ENCODE measurements around the gene SIPA1L3.

The SIPA1L3 gene

DNA sequence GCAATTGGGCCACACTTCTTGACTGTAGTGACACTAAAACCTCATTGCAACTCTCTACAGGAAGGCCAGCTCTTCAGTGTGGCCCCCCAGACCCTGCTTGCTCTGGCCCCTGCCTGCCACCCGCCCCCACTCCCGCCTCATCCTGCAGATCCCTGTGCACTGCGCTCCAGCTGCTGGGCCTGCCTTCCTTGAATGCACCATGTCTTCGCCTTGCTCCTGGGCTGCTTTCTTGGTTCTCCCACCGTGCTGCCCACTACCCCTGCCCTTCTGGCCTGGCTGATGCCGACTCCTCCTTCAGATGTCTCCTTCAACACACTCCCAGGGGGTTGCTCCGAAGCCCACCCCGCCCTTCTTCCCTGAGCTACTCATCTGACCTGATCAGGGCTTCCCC, 98.2 kb downstream of the SIPA1L3 start:
- DNase-seq (ENCODE audit: low read depth): no peak
- no peak overlapping the region for H3K4me3 ChIP-seq (ENCODE audit: low read depth, low read length)
- TF ChIP-seq POLR2A (IDR thresholded peaks at IDR 0.05; ENCODE audit: extremely low read depth, insufficient read length) (no peak), MYC (IDR thresholded peaks at IDR 0.05; ENCODE audit: low read depth, low read length) (no peak)
- TF ChIP-seq, protein P1, sequence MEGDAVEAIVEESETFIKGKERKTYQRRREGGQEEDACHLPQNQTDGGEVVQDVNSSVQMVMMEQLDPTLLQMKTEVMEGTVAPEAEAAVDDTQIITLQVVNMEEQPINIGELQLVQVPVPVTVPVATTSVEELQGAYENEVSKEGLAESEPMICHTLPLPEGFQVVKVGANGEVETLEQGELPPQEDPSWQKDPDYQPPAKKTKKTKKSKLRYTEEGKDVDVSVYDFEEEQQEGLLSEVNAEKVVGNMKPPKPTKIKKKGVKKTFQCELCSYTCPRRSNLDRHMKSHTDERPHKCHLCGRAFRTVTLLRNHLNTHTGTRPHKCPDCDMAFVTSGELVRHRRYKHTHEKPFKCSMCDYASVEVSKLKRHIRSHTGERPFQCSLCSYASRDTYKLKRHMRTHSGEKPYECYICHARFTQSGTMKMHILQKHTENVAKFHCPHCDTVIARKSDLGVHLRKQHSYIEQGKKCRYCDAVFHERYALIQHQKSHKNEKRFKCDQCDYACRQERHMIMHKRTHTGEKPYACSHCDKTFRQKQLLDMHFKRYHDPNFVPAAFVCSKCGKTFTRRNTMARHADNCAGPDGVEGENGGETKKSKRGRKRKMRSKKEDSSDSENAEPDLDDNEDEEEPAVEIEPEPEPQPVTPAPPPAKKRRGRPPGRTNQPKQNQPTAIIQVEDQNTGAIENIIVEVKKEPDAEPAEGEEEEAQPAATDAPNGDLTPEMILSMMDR (IDR thresholded peaks at IDR 0.05; ENCODE audit: low read depth, low read length): no peak

DNA sequence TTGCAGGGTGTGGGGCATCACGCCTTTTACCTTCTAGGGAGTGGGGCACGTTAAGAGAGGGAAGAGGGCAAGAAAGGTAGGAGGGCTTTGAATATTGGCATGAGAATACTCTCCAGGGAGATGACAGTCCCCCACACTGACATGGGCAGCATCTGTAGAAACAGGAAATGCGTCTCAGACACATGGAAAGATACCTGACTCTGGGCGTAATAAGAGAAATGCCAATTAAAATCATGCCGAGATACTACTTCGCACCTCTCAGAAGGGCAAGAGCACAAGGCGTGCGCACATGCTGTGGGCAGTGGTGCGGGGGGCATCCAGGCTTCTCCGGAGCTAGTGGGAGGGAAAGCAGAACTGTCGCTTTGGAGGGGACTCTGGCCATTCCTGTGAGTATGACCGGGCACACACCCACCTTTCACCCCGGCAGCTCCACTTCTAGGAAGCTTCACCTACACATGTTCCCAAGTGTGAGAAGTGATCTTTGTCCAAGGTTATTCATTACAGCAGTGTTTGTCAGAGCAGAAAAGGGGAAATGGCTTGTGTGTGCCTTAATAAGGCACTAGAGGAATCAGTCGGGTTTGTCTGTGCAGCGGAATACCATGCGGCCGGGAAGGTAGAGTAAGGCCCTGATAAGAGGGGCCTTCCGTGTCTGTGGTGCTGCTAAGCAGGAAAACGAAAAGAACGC, 99.5 kb downstream of the SIPA1L3 start:
- no peak for DNase-seq (ENCODE audit: low read depth)
- H3K4me3 ChIP-seq (ENCODE audit: low read depth, low read length): no peak overlapping the region
- TF ChIP-seq POLR2A (IDR thresholded peaks at IDR 0.05; ENCODE audit: extremely low read depth, insufficient read length) (no peak), MYC (IDR thresholded peaks at IDR 0.05; ENCODE audit: low read depth, low read length) (no peak)
- TF ChIP-seq, protein P2, sequence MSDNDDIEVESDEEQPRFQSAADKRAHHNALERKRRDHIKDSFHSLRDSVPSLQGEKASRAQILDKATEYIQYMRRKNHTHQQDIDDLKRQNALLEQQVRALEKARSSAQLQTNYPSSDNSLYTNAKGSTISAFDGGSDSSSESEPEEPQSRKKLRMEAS (IDR thresholded peaks at IDR 0.05; ENCODE audit: low read depth, low read length): no peak
- TF ChIP-seq, protein P1 (IDR thresholded peaks at IDR 0.05; ENCODE audit: low read depth, low read length): no peak

DNA sequence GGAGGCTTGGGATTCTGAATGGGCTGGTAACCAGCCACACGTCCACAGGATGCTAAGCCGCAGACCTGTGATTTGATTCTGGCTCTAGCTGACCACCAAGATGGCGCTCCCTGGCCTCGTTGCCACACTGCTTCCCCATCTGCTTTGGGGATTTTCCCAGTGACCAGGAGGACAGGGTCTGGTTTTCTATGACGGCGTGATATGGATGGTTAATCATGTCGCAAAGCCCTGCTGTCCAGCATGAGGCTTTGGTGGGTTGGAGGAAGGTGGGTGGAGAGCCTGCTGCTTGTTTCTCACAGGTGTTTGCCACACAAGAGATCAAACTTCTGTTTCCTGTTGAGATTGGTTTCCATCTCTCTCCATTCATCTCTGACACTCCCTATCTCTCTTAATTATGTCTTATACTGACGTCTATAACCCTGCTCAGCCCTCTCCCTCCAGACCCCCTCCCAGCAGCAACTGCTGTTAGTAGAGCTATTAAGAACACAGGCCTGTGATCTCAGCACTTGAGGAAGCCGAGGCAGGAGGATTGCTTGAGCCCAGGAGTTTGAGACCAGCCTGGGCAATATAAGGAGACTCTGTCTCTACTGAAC, 102.7 kb downstream of the SIPA1L3 start:
- no peak for DNase-seq (ENCODE audit: low read depth)
- no peak for TF ChIP-seq POLR2A (IDR thresholded peaks at IDR 0.05; ENCODE audit: extremely low read depth, insufficient read length)
- TF ChIP-seq, protein P2 (IDR thresholded peaks at IDR 0.05; ENCODE audit: low read depth, low read length): no peak
- TF ChIP-seq, protein P1 (IDR thresholded peaks at IDR 0.05; ENCODE audit: low read depth, low read length): no peak
- TF ChIP-seq MYC (IDR thresholded peaks at IDR 0.05; ENCODE audit: low read depth, low read length): no peak
- H3K4me3 ChIP-seq (ENCODE audit: low read depth, low read length): no peak overlapping the region

DNA sequence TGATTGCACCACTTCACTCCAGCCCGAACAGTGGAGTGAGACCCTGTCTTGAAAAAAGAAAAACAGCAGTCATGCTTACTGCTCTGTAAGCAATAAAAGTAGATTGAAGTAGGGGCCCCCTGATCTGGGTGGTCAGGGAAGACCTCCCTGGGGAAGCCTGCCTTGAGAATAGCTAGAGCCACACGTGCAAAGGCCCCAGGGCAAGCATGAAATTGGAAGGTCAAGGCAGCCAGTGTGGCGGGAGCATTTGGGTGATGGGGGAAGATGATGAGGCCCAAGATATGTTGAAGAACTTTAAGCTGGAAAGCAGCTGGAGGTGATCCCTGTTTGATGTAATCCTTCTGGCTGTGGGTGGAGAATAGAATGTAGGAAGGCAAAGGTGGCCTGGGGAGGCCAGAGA, 104.4 kb downstream of the SIPA1L3 start:
- no peak overlapping the region for H3K4me3 ChIP-seq (ENCODE audit: low read depth, low read length)
- no peak for DNase-seq (ENCODE audit: low read depth)
- TF ChIP-seq, protein P2 (IDR thresholded peaks at IDR 0.05; ENCODE audit: low read depth, low read length): no peak
- no peak for TF ChIP-seq POLR2A (IDR thresholded peaks at IDR 0.05; ENCODE audit: extremely low read depth, insufficient read length)
- TF ChIP-seq, protein P1 (IDR thresholded peaks at IDR 0.05; ENCODE audit: low read depth, low read length): no peak
- TF ChIP-seq MYC (IDR thresholded peaks at IDR 0.05; ENCODE audit: low read depth, low read length): no peak

DNA sequence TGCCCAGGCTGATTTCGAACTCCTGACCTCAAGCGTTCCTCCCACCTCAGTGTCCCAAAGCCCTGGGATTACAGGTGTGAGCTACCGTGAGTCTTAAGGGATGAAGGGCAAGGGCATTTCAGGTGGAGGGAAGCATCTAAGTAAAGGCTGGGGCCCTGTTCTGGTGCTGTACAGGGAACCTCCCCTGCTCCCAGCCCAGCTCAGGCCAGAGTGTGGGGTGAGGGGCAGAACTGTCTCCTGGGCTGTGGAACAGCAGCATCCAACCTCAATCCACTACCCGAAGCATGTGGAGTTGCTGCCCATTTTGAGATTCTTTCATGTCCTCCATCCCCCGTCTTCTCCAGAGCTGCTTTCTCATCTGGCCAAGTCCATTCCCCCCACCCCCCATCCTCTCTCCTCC, 105.3 kb downstream of the SIPA1L3 start:
- no peak for TF ChIP-seq POLR2A (IDR thresholded peaks at IDR 0.05; ENCODE audit: extremely low read depth, insufficient read length)
- TF ChIP-seq, protein P1 (IDR thresholded peaks at IDR 0.05; ENCODE audit: low read depth, low read length): no peak
- TF ChIP-seq MYC (IDR thresholded peaks at IDR 0.05; ENCODE audit: low read depth, low read length): no peak
- TF ChIP-seq, protein P2 (IDR thresholded peaks at IDR 0.05; ENCODE audit: low read depth, low read length): no peak
- no peak for DNase-seq (ENCODE audit: low read depth)
- H3K4me3 ChIP-seq (ENCODE audit: low read depth, low read length): no peak overlapping the region

Data from NB4 (cell line).